ENCODE results near the gene TNMD. TPM values are rescaled to one million over a fixed set of nuclear protein-coding genes. Genes with fewer than 3 reads are reported as not detected.
A peak's percentile ranks its signal among the peaks of the same experiment; 100 is the strongest.

TNMD gene
- total and polyA plus RNA-seq, 2 of the 8 experiments (the other 6 are each of a cell fraction or from before 2014, with no cell fraction given), result 1.4 to 2.1 TPM

DNA sequence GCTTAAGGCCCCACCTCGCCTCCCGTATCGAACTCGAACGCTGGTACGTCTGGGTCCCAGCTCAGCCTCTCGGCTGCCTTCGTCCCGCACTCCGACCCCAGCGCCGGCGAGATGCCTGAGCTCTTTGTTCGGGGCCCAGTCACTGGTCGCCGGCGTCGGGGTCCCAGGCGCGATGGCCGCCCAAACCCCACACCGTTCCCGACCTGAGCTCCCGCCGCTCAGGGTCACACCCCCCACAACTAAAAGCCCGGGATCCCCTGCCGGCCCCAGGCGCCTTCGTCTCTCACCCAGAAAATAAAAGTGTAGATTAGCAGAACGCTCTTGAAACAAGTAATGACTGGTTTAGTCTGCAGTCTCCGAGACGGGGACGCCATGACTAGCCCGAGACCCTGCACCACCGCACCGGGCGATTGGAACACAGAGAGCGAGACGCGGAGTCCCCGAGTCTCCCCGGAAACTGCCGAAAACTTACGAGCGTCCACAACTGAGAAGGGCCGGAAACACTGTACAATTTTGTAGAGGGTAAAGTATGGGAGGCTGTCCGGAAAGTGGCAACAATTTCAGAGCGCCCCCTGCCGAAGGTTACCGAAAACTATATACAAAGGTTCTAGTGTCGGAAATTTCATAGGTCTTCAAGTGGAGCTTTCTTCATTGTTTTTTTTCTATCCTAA lies 51.7 kb downstream of the TNMD start, which contains the start of gene TSPAN6 (continued):
- no peak for TF ChIP-seq EZH2 (IDR thresholded peaks at IDR 0.05; ENCODE audit: low read depth, low read length, severe bottlenecking)
- no peak for TF ChIP-seq EGR1 (IDR thresholded peaks at IDR 0.05; ENCODE audit: borderline replicate concordance, low read depth, low read length)
- no peak for TF ChIP-seq MAX (IDR thresholded peaks at IDR 0.05)
- TF ChIP-seq RFX5 (IDR thresholded peaks at IDR 0.05; ENCODE audit: borderline replicate concordance, low read depth, low read length), result no peak
- TF ChIP-seq ASH2L (IDR thresholded peaks at IDR 0.05; ENCODE audit: low read length), result no peak
- no peak for TF ChIP-seq CHD7 (IDR thresholded peaks at IDR 0.05; ENCODE audit: insufficient replicate concordance, low read length)
- TF ChIP-seq RBBP5 (IDR thresholded peaks at IDR 0.05; ENCODE audit: borderline replicate concordance, low read depth, low read length), result no peak
- peak; percentile 61; the same call in 1 of the 2 replicates for TF ChIP-seq TAF1 (IDR thresholded peaks at IDR 0.05; ENCODE audit: low read depth, low read length)

All from H1 (cell line).